ENCODE data around the gene ROBO4.
A peak's percentile ranks its signal among the peaks of the same experiment; 100 is the strongest.

GRCh38 chr11:124865902-124866851, 31.5 kb downstream of the ROBO4 start:
- TF ChIP-seq CTCF (IDR thresholded peaks at IDR 0.05), result peak in 2 of 3 donors; percentile 34 to 44
- TF ChIP-seq POLR2A (IDR thresholded peaks at IDR 0.05), result no peak
- TF ChIP-seq POLR2AphosphoS5 (IDR thresholded peaks at IDR 0.05), result no peak

Data from breast epithelium (tissue), 3 donors.